Right lobe of liver (tissue), 4 donors: Measurements from ENCODE around the gene SLC7A5.

ENCODE experiments used
- CTCF ChIP-seq, 4 donors: fragments of 200-600 bp in 3 of 4; fragments of 450-650 bp in 1 of 4; IDR thresholded peaks; one replicate each; pipeline versions ENCODE4 v1.5.1 to v1.8.0; 2016 to 2022; ENCODE audit warnings: antibody characterized with exemption in 4 of 4, mild to moderate bottlenecking in 2 of 4
- POLR2A ChIP-seq: fragments of 450-650 bp; IDR thresholded peaks from one replicate; pipeline ENCODE4 v1.6.1; 2017; ENCODE audit warnings: antibody characterized with exemption, mild to moderate bottlenecking
- donor health status: DM: no; HTN: no; CAD: no.
- donor health status: DM: no; HTN: no; CAD: no.
- donor health status: DM: no; HTN: yes; CAD: no.

- TF ChIP-seq POLR2A (no peak), CTCF (IDR thresholded peaks at IDR 0.05) (no peak)
Measured at GRCh38 chr16:87854907-87855683, 14.2 kb downstream of the SLC7A5 start.
